T-helper 1 cell treated with Interleukin-12 subunit alpha and Interleukin-12 subunit beta and Interleukin-4 antibody, amounts not matched to agents 30 ng/mL and 1 ng/mL, for 36 hours (primary cell): Measurements from ENCODE around the gene VPS25. TPM values are rescaled to one million over a fixed set of nuclear protein-coding genes. Genes with fewer than 3 reads are reported as not detected.
"Not testable (repeated sequence)": the region's sequence is repeated elsewhere in the genome, so short reads cannot be mapped to it uniquely, and the experiment has no call there.

Source experiments
- intact Hi-C: fragments of 100-400 bp; cut with micrococcal nuclease; formaldehyde crosslinking; loops from one replicate; pipeline ENCODE4 v1.15.1; 2024
- total RNA-seq: library from RNA; stranded (reverse); gene quantifications from 2 replicates; pipeline ENCODE4 v1.2.3, GENCODE V29; 2022

Gene VPS25
- 59.0 and 65.1 TPM in 2 replicates for total RNA-seq

DNA sequence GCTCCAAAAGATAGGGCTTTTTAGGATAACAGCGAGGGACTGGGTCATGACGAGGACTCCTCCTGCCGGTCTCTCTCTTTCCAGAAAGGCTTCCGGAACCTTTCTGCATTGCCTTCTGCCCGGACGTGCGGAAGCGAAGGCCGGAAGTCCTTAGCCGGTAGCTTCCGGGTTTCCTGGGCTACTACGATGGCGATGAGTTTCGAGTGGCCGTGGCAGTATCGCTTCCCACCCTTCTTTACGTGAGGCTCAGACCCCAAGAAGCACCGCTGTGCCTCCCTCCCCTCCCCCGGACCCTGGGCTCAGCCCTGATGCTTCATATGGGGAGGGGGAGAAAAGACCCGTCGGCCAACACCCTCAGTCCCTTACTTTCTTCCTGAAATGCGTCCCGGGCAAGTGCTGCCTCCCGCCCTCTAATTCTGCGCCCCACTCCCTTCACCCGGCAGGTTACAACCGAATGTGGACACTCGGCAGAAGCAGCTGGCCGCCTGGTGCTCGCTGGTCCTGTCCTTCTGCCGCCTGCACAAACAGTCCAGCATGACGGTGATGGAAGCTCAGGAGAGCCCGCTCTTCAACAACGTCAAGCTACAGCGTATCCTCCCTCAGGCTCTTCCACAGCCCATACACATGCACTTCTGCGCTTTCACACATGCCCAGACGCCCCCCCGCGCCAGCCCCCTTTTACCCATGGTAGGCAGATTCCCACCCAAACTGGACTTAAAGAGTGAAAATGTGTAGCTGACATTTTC, at the start of gene VPS25:
VPS25 (plus strand) TSS at position 160 of the 746 bp plus-strand sequence; CDS start at position 187, 27 bp downstream.
- intact Hi-C loops = loop anchor here (1.0 to 5.0 kb wide), 8 partner anchors 10 to 397 kb away; partner anchors contain the start of genes AARSD1, BECN1, CNTD1 and COA3

DNA sequence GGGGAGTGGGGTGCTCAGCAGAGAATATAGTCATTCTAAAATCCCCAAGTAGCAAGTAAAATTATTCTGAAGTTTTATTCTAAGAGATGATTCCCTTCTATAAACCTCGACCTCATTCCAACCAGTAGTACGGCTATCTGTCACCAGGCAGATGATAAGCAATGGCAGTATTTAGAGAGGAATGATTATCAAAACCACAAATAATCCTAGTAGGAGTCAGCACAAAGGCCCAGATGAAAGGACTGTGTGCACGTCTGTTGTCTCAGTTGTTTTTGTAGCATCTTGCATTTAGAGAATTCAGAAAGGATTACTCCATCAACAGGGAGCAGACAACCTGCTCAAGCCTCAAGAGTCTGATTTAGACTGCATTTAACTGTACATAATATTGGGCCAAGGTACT, 49.6 kb upstream of the VPS25 start:
- intact Hi-C loops = no loop called here

DNA sequence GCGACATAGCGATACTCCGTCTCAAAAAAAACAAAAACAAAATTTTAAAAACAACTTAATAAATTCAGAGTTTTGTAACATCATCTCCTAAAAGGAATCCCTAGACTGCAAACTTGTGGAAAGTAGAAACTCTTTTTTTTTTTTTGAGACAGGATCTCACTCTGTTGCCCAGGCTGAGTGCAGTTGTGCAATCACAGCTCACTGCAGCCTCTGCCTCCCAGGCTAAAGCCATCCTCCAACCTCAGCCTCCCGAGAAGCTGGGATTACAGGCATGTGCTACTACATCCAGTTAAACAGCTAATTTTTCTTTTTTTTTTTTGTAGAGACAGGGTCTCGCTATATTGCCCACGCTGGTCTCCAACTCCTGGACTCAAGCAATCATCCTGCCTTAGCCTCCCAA, 48.1 kb upstream of the VPS25 start:
- intact Hi-C loops = no loop called here

DNA sequence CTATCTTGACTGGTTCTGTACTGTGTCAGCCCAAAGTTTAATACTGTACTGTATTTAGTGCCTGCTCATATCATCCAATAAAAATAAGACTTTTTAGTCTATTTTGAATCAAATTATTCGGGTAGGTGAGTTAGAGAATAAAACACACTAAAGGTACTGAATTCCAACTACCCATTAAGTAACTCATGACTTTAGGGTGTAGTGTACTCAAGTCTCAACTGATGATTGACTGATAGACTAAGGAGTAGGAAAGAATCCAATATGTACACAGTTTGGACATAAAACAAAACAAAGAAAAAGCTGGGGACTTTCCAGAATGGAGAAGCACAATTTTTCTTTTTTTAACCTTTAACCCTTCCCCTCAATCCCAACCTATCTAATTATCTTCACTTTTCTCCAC, 32.5 kb upstream of the VPS25 start:
- intact Hi-C loops = no loop called here

DNA sequence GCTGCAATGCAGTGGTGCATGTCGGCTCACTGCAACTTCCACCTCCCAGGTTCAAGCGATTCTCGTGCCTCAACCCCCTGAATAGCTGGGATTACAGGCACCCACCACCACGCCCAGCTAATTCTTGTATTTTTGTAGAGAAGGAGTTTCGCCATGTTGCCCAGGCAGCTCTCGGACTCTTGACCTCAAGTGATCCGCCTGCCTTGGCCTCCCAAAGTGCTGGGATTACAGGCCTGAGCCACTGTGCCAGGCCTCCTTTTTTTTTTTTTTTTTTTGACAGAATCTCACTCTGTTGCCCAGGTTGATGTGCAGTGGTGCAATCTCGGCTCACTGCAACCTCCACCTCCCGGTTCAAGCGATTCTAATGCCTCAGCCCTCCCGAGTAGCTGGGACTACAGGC, 30.3 kb upstream of the VPS25 start:
- intact Hi-C loops = not testable (repeated sequence)

DNA sequence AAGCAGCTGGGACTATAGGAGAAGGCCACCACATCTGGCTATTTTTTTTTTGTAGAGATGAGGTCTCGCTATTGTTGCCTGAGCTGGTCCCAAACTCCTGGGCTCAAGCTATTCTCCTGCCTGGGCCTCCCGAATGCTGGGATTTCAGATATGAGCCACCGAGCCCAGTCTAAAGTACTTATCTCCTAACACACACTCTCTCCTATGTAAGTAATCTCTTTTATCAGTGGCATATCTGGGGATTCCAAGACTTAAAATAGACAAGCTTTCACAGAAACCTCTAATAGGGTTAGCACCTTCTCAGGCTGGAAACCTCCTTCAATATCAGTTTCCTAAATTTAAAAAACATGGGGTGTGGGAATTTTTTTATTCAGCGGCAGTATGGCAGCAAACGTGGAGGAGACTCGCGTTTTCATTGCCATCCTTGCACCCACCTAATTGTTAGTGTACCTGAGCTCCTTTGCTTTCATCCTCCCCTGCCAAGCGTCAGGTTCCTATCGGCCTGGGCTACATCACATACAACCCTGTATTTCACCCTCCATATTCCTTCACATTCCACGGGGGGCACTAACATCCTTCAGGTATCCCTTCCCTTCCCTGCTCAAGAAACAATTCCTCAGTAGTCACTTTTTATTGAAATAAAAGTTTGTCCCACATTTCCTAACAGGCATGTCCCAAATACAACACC, 29.5 kb upstream of the VPS25 start:
- intact Hi-C loops = no loop called here

DNA sequence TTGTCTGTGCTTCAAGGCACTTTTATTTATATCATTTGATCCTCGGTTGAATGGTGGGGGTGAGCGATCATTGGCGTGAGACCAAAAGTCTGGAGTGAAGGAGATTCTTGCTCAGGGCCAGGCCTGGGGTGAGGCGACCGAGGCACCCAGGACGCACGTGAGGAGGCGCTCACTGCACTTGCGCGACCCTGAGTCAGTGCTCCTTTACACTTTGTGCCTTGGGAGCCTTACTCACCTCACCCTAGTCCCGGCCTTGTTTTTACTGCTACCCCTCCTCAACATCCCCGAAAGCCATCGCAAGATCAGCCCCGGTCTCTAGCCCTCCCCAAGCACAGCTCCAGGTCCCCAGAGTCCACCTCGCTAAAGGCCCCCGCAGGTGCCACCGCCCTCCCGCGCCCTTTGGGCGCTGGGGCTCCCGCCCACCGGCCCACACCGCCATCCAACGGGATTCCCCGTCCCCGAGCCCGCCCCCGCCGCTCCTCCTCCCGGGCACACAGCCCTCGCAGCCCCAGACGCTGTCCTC, 28.9 kb upstream of the VPS25 start:
- intact Hi-C loops = no loop called here

DNA sequence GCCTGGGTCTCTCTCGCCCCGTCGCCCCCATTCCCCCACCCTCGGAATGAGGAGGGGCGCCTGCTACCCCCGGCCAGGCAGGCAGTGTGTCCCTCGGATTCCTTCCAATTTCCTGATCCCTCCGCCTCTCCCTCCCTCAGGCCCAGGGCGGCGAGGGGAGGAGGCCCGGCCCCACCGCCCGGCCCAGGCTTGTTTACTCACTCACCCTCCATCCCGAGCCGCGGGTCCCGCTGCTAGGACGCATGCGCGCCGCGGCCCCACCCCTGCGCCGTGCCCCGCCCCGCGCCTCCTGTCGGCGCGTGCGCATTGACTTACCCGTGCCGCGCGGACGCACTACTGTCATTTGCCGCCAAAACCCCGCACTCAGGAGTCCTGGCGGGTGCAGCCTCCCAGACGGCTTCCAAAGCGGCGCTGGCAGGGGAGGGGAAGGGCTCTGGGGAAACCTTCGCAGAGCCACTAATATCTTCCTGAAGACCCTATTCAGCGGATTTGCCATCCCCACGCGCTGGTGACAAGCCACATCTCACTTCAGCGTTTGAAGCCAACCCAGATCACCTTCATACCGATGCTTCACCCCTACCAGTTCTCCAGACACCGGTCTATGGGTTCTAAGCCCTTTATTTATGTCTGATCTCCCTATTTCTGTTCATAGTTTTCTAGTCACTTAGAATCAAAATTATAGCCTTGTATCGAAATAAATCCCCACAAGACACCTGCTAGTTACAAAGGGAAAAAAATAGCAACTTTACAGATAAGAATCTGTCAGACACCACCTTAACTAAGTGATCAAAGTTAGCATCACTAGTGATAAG, 28.2 kb upstream of the VPS25 start, which contains the start of gene EZH1:
EZH1 (minus strand) TSS at position 235 of the 812 bp plus-strand sequence. CDS start 16,099 bp downstream, outside the sequence.
- intact Hi-C loops = loop anchor here (1.0 kb wide), 7 partner anchors 18 to 168 kb away; partner anchors contain the start of genes CNTD1, COA3, PSMC3IP and RETREG3

DNA sequence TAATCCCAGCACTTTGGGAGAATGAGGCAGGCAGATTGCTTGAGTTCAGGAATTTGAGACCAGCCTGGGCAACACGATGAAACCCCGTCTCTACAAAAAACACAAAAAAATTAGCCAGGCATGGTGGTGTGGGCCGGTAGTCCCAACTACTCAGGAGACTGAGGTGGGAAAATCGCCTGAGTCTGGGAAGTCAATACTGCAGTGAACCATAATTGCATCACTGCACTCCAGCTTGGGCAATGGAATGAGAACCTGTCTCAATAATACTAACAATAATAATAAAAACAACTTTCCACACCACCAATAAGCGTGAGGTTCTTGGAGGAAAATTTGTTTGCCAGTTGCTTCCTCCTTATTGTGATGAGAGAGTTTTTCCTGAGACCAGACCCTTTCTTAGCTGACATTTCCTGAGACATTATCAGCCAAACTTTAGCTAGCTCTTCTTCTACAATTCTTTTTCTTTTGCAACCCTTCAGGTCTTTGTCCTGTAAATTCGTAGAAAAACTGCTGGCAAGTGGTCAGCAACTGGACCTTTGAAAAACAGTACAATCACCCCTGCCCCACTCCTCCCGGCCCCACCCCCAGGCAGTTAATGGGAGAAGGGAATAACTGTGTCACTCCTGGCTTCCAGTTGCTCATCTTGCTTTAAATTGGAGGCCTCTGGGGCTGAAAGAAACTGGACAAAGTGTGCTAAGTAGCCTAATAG, 24.9 kb upstream of the VPS25 start:
- intact Hi-C loops = no loop called here

DNA sequence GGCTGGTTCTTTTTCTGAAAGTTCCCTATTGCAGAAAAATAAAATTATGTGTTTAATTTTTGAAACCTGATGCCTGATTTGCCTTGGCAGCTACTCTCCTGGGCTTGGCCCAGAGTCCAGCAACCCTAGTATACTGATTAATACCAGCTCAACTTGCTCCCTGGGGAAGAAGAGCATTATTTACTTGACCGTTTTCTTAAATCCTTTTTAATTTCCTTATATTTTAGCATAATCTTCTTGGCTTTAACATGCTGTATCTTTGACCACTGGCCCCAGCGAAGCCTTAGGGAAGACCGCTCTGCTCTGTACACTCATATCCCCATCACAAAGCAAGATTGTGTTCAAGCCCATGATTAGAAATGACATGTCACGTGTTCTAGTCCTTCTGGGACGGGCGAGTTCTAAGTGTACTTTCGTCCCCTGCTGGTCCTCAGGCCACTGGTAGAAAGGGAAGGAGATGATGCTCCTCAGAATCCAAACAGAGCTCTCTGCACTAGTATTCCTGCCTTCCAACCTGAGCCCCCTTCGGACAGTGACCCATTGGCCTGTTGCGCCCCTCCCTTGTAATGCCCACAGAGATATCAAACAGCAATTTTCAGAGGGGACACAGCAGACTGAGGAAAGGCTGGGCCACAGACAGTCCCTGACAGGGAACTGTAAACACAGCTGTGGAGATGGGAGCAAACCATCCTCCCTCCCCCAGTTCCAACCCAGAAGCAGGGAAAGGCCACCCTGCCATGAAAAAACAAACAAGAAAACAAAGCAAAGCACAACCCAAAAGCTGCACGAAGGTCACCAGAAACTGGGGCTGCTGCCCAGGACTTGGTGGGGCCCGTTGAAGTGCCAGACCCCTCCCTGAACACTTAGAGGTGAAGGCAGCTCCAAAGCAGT, 24.1 kb upstream of the VPS25 start:
- intact Hi-C loops = no loop called here

DNA sequence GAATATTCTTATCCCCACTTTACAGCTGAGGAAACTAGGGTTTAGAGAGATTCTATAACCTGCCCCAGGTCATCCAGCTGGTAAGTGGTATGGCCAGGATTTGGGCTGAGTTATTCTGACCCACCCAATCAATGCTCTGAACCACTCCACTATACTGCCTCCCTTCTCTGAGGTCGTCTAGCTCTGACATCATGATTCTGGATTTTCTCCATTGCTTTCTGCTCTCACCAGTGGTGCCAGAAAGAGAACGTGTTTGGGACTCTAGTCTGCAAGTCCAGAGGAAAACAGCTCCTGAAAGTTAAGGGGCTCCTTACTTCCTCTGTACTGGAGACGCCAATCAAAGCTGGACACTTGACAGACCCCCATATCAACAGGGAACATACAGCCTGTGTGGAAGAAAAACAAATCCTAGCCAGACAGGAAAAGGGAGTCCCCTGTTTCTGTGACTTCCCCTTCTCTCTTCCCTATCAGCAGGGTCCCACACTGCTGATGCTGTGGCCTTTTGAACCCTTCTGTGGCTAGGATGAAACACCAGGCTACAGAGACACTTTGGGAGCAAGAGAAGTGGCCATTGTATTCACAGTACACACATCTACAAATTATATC, 22.4 kb upstream of the VPS25 start:
- intact Hi-C loops = no loop called here

DNA sequence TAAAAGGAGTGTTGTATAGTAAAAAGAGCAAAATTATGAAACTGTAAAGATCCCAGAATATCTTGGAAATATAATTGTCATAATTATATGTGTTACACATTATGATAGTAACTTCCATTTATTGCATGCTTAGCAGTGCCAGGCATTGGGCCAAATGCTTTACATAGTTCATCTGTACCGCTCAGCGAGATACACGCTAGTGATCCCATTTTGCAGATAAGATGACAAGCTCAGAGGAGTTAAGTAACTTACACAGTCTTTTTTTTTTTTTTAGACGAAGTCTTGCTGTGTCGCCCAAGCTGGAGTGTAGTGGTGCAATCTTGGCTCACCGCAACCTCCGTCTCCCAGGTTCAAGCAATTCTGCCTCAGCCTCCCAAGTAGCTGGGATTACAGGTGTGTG, 21.6 kb upstream of the VPS25 start:
- intact Hi-C loops = no loop called here

DNA sequence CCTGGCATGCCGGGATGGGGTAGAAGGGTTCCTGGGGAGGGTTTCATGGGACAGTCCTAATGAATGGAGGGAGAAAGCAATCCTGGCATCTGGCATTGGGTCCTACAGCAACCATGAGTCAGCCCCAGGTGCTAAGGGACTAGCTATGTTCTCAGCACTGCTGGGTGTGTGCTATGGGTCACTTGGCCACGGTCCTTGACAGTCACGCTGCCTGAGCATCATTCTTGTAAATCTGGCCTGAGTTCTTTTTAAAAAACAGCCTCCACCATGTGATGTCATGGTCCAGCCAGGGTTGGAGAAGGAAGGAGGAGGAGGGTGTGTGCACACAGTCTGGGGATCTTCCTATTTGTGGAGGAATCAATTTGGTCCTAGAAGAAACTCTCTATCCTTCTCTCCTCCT, 18.5 kb upstream of the VPS25 start:
- intact Hi-C loops = no loop called here

DNA sequence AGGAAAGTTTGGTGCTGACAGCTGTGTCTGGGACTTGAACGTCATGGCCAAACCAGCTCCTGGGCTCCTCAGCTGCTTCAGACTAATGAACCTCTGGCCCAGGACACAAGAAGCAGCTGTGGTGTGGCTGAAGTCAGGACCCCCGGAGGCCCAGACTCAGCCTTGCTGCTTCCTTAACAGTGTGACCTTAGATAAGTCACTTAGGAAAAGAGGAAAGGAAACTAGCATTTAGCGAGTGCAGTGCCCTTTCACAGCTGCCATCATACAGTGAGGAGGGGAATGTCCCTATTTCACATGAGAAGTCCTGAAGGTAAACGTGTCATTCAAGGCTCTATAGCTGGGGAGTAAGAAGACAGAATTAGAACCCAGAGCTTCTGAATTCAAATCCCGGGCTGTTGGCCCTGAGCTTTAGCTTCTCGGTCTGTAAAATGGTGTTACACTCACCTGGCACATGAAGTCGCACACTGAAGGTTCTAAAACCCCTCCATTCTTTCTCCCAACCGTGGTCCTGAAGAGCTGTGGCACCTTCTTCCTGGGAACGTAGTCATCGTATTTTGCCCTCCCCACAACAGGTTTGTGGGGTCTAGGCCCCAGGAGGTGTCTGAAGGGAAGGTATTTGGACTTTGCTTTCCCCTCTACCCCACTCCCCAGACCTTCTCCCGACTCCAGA, 13.1 kb upstream of the VPS25 start:
- intact Hi-C loops = no loop called here

DNA sequence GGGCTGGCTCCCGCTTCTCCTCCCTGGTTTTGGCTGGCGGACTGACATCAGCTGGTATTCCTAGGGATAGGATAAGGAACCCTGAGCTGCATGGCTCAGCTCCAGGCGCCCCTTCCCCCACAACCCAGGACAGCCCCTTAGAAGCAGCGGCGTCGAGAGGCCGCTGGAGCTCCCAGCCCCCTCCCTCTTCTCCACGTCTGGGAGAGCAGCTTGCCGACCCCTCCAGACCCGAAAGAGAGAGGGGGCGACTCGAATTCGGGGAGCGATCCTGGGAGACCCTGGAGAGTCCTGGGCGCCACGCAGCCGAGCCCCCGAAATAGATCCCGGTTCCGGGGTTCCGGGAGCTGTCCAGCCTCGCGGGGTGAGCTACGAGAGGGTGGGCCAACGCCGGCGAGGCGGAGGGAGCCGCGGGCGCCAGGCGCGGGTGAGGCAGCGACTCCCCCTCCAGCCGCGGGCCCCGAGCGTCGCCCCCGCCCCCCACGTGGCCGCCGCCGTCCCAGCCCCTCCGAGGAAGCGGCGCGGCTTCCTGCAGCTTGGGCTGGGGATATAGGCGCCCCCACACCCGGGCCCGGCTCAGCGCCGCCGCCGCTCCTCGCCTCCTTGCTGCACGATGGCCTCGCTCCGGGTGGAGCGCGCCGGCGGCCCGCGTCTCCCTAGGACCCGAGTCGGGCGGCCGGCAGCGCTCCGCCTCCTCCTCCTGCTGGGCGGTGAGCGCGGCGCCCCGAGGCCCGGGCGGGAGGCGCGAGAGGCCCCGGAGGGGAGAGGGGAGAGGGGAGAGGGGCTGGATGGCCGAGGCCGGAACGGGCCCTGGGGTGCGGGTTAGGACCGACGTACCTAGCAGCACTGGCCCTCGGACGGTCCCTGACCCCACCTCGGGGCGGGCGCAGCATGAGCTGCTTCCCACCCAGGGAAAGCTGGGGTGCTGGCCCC, 12.3 kb upstream of the VPS25 start, which contains the start of gene RAMP2:
RAMP2 (plus strand) TSS at position 576 of the 930 bp plus-strand sequence; CDS start at position 611, 35 bp downstream.
- intact Hi-C loops = no loop called here

DNA sequence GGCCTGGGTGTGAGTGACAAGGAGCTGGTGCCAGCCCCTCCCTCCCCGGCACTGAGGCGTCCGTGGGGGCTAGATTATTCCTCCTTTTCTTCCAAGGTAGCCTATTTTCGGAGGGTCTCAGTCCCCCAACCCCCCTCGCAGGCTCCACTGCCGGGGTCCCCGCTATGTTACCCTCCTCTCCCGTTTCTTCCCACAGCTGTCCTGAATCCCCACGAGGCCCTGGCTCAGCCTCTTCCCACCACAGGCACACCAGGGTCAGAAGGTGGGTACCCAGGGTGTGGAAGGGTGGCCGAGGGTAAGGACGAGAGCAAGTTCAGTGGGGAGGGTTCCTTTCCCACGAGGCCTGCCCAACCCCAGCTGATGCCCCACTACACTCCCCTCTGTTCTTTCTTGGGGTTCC, 11.6 kb upstream of the VPS25 start:
- intact Hi-C loops = no loop called here

DNA sequence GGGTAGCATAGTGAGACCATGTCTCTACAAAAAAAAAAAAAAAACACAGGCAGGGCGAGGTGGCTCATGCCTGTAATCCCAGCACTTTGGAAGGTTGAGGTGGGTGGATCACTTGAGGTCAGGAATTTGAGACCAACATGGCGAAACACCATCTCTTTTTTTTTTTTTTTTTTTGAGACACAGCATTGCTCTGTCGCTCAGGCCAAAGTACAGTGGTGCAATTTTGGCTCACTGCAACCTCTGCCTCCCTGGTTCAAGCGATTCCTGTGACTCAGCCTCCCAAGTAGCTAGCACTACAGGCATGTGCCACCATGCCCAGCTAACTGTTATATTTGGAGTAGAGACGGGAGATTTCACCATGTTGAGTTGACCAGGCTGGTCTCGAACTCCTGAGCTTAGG, 7.1 kb upstream of the VPS25 start:
- intact Hi-C loops = no loop called here

DNA sequence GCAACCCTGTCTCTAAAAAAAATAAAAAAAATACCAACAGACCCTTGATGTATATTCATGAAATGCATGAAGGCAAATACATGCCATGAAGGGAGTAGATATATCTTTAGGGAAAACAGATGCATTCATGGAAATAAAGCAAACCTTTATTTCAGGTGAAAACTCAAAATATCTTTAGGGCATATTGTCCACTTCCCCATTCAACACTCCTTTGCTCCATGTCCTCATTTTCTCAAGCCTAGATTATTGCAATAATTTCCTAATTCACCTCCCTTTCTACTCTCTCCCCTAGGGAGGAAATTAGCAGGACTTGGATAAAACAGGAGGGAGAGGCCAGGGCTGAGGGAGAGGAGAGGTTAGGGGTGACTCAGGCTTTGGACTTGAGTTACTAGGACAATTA, 5.7 kb upstream of the VPS25 start:
- intact Hi-C loops = no loop called here
